Trophoblast cell (in vitro differentiated cells and primary cell): Measurements from ENCODE around the gene COL5A1.
A peak's percentile ranks its signal among the peaks of the same experiment; 100 is the strongest.

Experiments
- DNase-seq, 2 donors: peaks; one replicate each; pipeline ENCODE4 v3.0.0-alpha.2; 2016
- H2AFZ ChIP-seq: 2 replicates; pipeline ENCODE4 v1.6.1; 2013; ENCODE audit warnings: low read length, moderate library complexity, mild to moderate bottlenecking; ENCODE audit not compliant: insufficient read depth, poor library complexity
- H2AK5ac ChIP-seq: 2 replicates; pipeline ENCODE4 v1.6.1; 2013; ENCODE audit warnings: mild to moderate bottlenecking, low read length
- H2BK120ac ChIP-seq: 2 replicates; pipeline ENCODE4 v1.6.1; 2013; ENCODE audit warnings: low read length, mild to moderate bottlenecking, moderate library complexity; ENCODE audit not compliant: insufficient read depth, poor library complexity
- H2BK12ac ChIP-seq: 2 replicates; pipeline ENCODE4 v1.6.1; 2013; ENCODE audit warnings: mild to moderate bottlenecking, low read length, moderate library complexity
- H2BK5ac ChIP-seq: 2 replicates; pipeline ENCODE4 v1.6.1; 2013; ENCODE audit warnings: low read length, low read depth, moderate library complexity, mild to moderate bottlenecking; ENCODE audit not compliant: poor library complexity
- H3K14ac ChIP-seq: 2 replicates; pipeline ENCODE4 v1.6.1; 2013; ENCODE audit warnings: mild to moderate bottlenecking, low read length
- H3K18ac ChIP-seq: 2 replicates; pipeline ENCODE4 v1.6.1; 2013; ENCODE audit warnings: mild to moderate bottlenecking, low read length
- H3K23ac ChIP-seq: 2 replicates; pipeline ENCODE4 v1.6.1; 2013; ENCODE audit warnings: low read length
- H3K27ac ChIP-seq: 2 replicates; pipeline ENCODE4 v1.5.1; 2013; ENCODE audit warnings: low read depth, mild to moderate bottlenecking, inconsistent platforms, low read length, moderate library complexity
- H3K27me3 ChIP-seq: 2 replicates; pipeline ENCODE4 v1.6.1; 2013; ENCODE audit warnings: inconsistent platforms, mild to moderate bottlenecking, low read length, moderate library complexity; ENCODE audit not compliant: insufficient read depth
- H3K36me3 ChIP-seq, 2 experiments: 1 replicate in 1 of 2; 2 replicates in 1 of 2; pipeline ENCODE4 v1.6.1; 2013; ENCODE audit warnings: low read length in 2 of 2, mild to moderate bottlenecking in 2 of 2, moderate library complexity in 1 of 2; ENCODE audit not compliant: insufficient read depth in 2 of 2, control insufficient read depth in 1 of 2
- H3K4ac ChIP-seq: 2 replicates; pipeline ENCODE4 v1.6.1; 2013; ENCODE audit warnings: low read depth, mild to moderate bottlenecking, low read length, moderate library complexity
- H3K4me1 ChIP-seq, 2 experiments: 1 replicate in 1 of 2; 2 replicates in 1 of 2; pipeline ENCODE4 v1.6.1; 2013; ENCODE audit warnings: low read length in 2 of 2, mild to moderate bottlenecking in 2 of 2, moderate library complexity in 1 of 2; ENCODE audit not compliant: insufficient read depth in 2 of 2, control insufficient read depth in 1 of 2
- H3K4me2 ChIP-seq: 2 replicates; pipeline ENCODE4 v1.6.1; 2013; ENCODE audit warnings: inconsistent platforms, mild to moderate bottlenecking, low read length, moderate library complexity
- H3K4me3 ChIP-seq: 2 replicates; pipeline ENCODE4 v1.5.1; 2013; ENCODE audit warnings: mild to moderate bottlenecking, low read depth, low read length, inconsistent platforms
- H3K79me1 ChIP-seq: one replicate; pipeline ENCODE4 v1.6.1; 2013; ENCODE audit warnings: low read length
- H3K79me2 ChIP-seq: 2 replicates; pipeline ENCODE4 v1.6.1; 2013; ENCODE audit warnings: low read length, mild to moderate bottlenecking; ENCODE audit not compliant: control insufficient read depth, insufficient read depth, poor library complexity
- H3K9ac ChIP-seq: 2 replicates; pipeline ENCODE4 v1.6.1; 2013; ENCODE audit warnings: mild to moderate bottlenecking, low read length
- H3K9me3 ChIP-seq: 2 replicates; pipeline ENCODE4 v1.6.1; 2013; ENCODE audit warnings: low read depth, mild to moderate bottlenecking, control low read depth, inconsistent platforms, low read length; ENCODE audit not compliant: insufficient read depth
- H4K12ac ChIP-seq: 2 replicates; pipeline ENCODE4 v1.6.1; 2013; ENCODE audit warnings: low read depth, mild to moderate bottlenecking, low read length, moderate library complexity
- H4K8ac ChIP-seq: 2 replicates; pipeline ENCODE4 v1.6.1; 2013; ENCODE audit warnings: low read depth, mild to moderate bottlenecking, low read length, moderate library complexity
- H4K91ac ChIP-seq: one replicate; pipeline ENCODE4 v1.6.1; 2013; ENCODE audit warnings: low read depth, mild to moderate bottlenecking, low read length, moderate library complexity
- WGBS: extraction: QIAGEN DNeasy Blood & Tissue Kit; methylation state at CpG from one replicate; pipeline ENCODE4 v1.1.7; 2013; ENCODE audit warnings: missing lambda C conversion rate; ENCODE audit not compliant: insufficient read length, insufficient coverage; ENCODE audit errors: extremely low coverage; 5-methylcytosine and 5-hydroxymethylcytosine counted together

The COL5A1 gene

GRCh38 chr9:134734270-134734669 lies 92.7 kb downstream of the COL5A1 start:
- Histone ChIP-seq H3K36me3 (peaks cover 86 to 94% of the 10 kb centered on the region in 2 experiments), H3K4me1 (peaks cover 0 to 3% of the 10 kb centered on the region in 2 experiments), H2AFZ (no peak overlapping the region), H2BK5ac (no peak overlapping the region), H3K23ac (no peak overlapping the region), H2BK120ac (no peak overlapping the region), H4K8ac (no peak overlapping the region), H3K9ac (no peak overlapping the region), H3K27me3 (no peaks in the 10 kb centered on the region), H3K79me2 (no peaks in the 10 kb centered on the region), H4K91ac (no peak overlapping the region), H3K79me1 (no peaks in the 10 kb centered on the region), H3K4ac (no peak overlapping the region), H3K18ac (no peak overlapping the region), H3K9me3 (peaks cover 9% of the 10 kb centered on the region), H3K4me3 (no peak overlapping the region), H2BK12ac (no peak overlapping the region), H4K12ac (no peak overlapping the region), H3K14ac (no peak overlapping the region), H2AK5ac (no peak overlapping the region), H3K27ac (no peak overlapping the region), H3K4me2 (no peak overlapping the region)
- DNase-seq, result peak in 1 of 2 donors; percentile 7
- no CpG with 5 or more reads among the region's 8 CpGs for WGBS

- Histone ChIP-seq H3K14ac (no peak overlapping the region), H3K4me2 (no peak overlapping the region), H2AK5ac (no peak overlapping the region), H2BK12ac (no peak overlapping the region), H4K12ac (no peak overlapping the region), H3K4ac (no peak overlapping the region), H3K27me3 (no peaks in the 10 kb centered on the region), H3K18ac (no peak overlapping the region), H2BK5ac (no peak overlapping the region), H2AFZ (no peak overlapping the region), H4K91ac (no peak overlapping the region), H3K23ac (no peak overlapping the region), H4K8ac (no peak overlapping the region), H3K9ac (no peak overlapping the region), H3K9me3 (peaks cover 9% of the 10 kb centered on the region), H3K4me3 (no peak overlapping the region), H2BK120ac (no peak overlapping the region), H3K27ac (no peak overlapping the region), H3K79me2 (no peaks in the 10 kb centered on the region), H3K79me1 (no peaks in the 10 kb centered on the region), H3K36me3 (peaks cover 91 to 95% of the 10 kb centered on the region in 2 experiments), H3K4me1 (peaks cover 0 to 3% of the 10 kb centered on the region in 2 experiments)
- DNase-seq, result no peak
- WGBS, result no CpG with 5 or more reads among the region's 20 CpGs
These were observed 94.0 kb downstream of the COL5A1 start for GRCh38 chr9:134735441-134736175.

- Histone ChIP-seq H2BK5ac (no peak overlapping the region), H2BK120ac (no peak overlapping the region), H2AK5ac (no peak overlapping the region), H3K18ac (no peak overlapping the region), H4K12ac (no peak overlapping the region), H3K27me3 (no peaks in the 10 kb centered on the region), H3K4me3 (no peak overlapping the region), H4K8ac (no peak overlapping the region), H3K79me2 (no peaks in the 10 kb centered on the region), H2BK12ac (no peak overlapping the region), H3K27ac (no peak overlapping the region), H3K36me3 (peaks cover 90 to 95% of the 10 kb centered on the region in 2 experiments), H4K91ac (no peak overlapping the region), H3K23ac (no peak overlapping the region), H2AFZ (no peak overlapping the region), H3K9ac (no peak overlapping the region), H3K4me2 (no peak overlapping the region), H3K4ac (no peak overlapping the region), H3K9me3 (peaks cover 9% of the 10 kb centered on the region), H3K14ac (no peak overlapping the region), H3K79me1 (no peaks in the 10 kb centered on the region), H3K4me1 (peaks cover 0 to 3% of the 10 kb centered on the region in 2 experiments)
- WGBS, result no CpG with 5 or more reads among the region's 18 CpGs
- no peak for DNase-seq
These were observed 95.3 kb downstream of the COL5A1 start for GRCh38 chr9:134736791-134737497.

GRCh38 chr9:134737842-134738580 lies 96.4 kb downstream of the COL5A1 start:
- H2BK5ac ChIP-seq, result no peak overlapping the region
- H3K27me3 ChIP-seq, result no peaks in the 10 kb centered on the region
- H2AK5ac ChIP-seq, result no peak overlapping the region
- no CpG with 5 or more reads among the region's 26 CpGs for WGBS
- H4K8ac ChIP-seq, result no peak overlapping the region
- H3K4me1 ChIP-seq, result peaks cover 0 to 3% of the 10 kb centered on the region in 2 experiments
- no peak overlapping the region for H3K4ac ChIP-seq
- DNase-seq, result no peak
- H3K79me2 ChIP-seq, result no peaks in the 10 kb centered on the region
- no peak overlapping the region for H4K12ac ChIP-seq
- H4K91ac ChIP-seq, result no peak overlapping the region
- H3K23ac ChIP-seq, result no peak overlapping the region
- H3K79me1 ChIP-seq, result no peaks in the 10 kb centered on the region
- no peak overlapping the region for H2BK12ac ChIP-seq
- no peak overlapping the region for H3K9ac ChIP-seq
- H3K27ac ChIP-seq, result no peak overlapping the region
- no peak overlapping the region for H3K4me2 ChIP-seq
- H2BK120ac ChIP-seq, result no peak overlapping the region
- no peak overlapping the region for H2AFZ ChIP-seq
- peaks cover 91 to 95% of the 10 kb centered on the region in 2 experiments for H3K36me3 ChIP-seq
- no peak overlapping the region for H3K4me3 ChIP-seq
- peaks cover 5% of the 10 kb centered on the region for H3K9me3 ChIP-seq
- H3K18ac ChIP-seq, result no peak overlapping the region
- no peak overlapping the region for H3K14ac ChIP-seq
